T-cell (primary cell): Measurements from ENCODE around the gene DHX57. TPM values are rescaled to one million over a fixed set of nuclear protein-coding genes. Genes with fewer than 3 reads are reported as not detected.

Source experiments
- ATAC-seq, 4 experiments: fragments of 200-7000 bp in 3 of 4; fragments of 150-1000 bp in 1 of 4; cut with Tn5 transposase; replicated peaks in 1 of 4; 1 replicate in 3 of 4; 2 replicates in 1 of 4; pipeline ENCODE4 v1.10.0; 2021; ENCODE audit warnings: moderate library complexity in 3 of 4, mild to moderate bottlenecking in 2 of 4, moderate number of reproducible peaks in 1 of 4
- CTCF ChIA-PET, 2 donors: fragments of 300-600 bp; sonication (Branson Sonifier 250); formaldehyde crosslinking; loops; one replicate each; lab custom pipeline; 2022; ENCODE audit warnings: antibody characterized with exemption in 2 of 2; lab: Charles Lee
- POLR2A ChIA-PET, 2 donors: fragments of 300-600 bp; sonication (Branson Sonifier 250); formaldehyde crosslinking; loops; one replicate each; lab custom pipeline; 2022; ENCODE audit warnings: antibody characterized with exemption in 2 of 2; lab: Charles Lee
- DNase-seq, 35 experiments: peaks; one replicate each; pipeline versions ENCODE4 v3.0.0 to v3.0.0-alpha.2; 2013 to 2023
- H3K27ac ChIP-seq: one replicate; pipeline ENCODE4 v1.5.1; 2013; ENCODE audit warnings: low read length
- H3K27me3 ChIP-seq, 2 experiments: replicated peaks in 1 of 2; 1 replicate in 1 of 2; 2 replicates in 1 of 2; pipeline versions ENCODE4 v1.6.1 to v1.7.0; 2013; ENCODE audit warnings: low read length in 1 of 2, mixed read lengths in 1 of 2; ENCODE audit not compliant: control insufficient read depth in 2 of 2, insufficient read depth in 2 of 2; ENCODE audit errors: extremely low read depth in 1 of 2
- H3K36me3 ChIP-seq, 2 donors: 1 replicate in 1 of 2; 2 replicates in 1 of 2; pipeline versions ENCODE4 v1.6.1 to v1.7.0; 2013; ENCODE audit warnings: low read length in 1 of 2; ENCODE audit not compliant: control insufficient read depth in 2 of 2, insufficient read depth in 1 of 2; ENCODE audit errors: extremely low read depth in 1 of 2
- H3K4me1 ChIP-seq, 2 experiments: 1 replicate in 1 of 2; 2 replicates in 1 of 2; pipeline versions ENCODE4 v1.6.1 to v1.7.0; 2013; ENCODE audit warnings: low read length in 2 of 2, mixed read lengths in 1 of 2; ENCODE audit not compliant: insufficient read depth in 2 of 2, control insufficient read depth in 1 of 2; ENCODE audit errors: extremely low read depth in 1 of 2
- H3K4me3 ChIP-seq, 2 donors: 1 replicate in 1 of 2; 2 replicates in 1 of 2; pipeline versions ENCODE4 v1.5.1 to v1.7.0; 2013; ENCODE audit warnings: mild to moderate bottlenecking in 2 of 2, low read length in 1 of 2, moderate library complexity in 1 of 2; ENCODE audit not compliant: control insufficient read depth in 1 of 2; ENCODE audit errors: extremely low read depth in 1 of 2
- H3K9me3 ChIP-seq: 2 replicates; pipeline ENCODE4 v1.7.0; 2013
- H3K27ac Mint-ChIP-seq, 2 donors: one replicate each; pipeline ENCODE4 v1.8.0; 2020 to 2021; ENCODE audit warnings: mild to moderate bottlenecking in 2 of 2, mixed read lengths in 2 of 2
- H3K27me3 Mint-ChIP-seq, 2 donors: one replicate each; pipeline ENCODE4 v1.8.0; 2021 to 2022; ENCODE audit warnings: mixed read lengths in 2 of 2
- H3K36me3 Mint-ChIP-seq: one replicate; pipeline ENCODE4 v1.8.0; 2021; ENCODE audit warnings: mixed read lengths
- H3K4me1 Mint-ChIP-seq, 3 donors: one replicate each; pipeline ENCODE4 v1.8.0; 2020 to 2022; ENCODE audit warnings: mixed read lengths in 3 of 3, mild to moderate bottlenecking in 1 of 3
- H3K4me3 Mint-ChIP-seq, 3 donors: one replicate each; pipeline ENCODE4 v1.8.0; 2020 to 2022; ENCODE audit warnings: mild to moderate bottlenecking in 3 of 3, mixed read lengths in 3 of 3, moderate library complexity in 3 of 3
- H3K9me3 Mint-ChIP-seq, 3 donors: one replicate each; pipeline ENCODE4 v1.8.0; 2020 to 2022; ENCODE audit warnings: mixed read lengths in 3 of 3
- WGBS: methylation state at CpG from one replicate; pipeline ENCODE4 v1.1.5; 2013; ENCODE audit warnings: missing lambda C conversion rate; ENCODE audit not compliant: insufficient coverage; 5-methylcytosine and 5-hydroxymethylcytosine counted together
- total RNA-seq, 35 experiments: library from RNA in 6 of 35; stranded (reverse) in 6 of 35; fragments of 120-200 nt in 1 of 35; gene quantifications; one replicate each; pipeline versions ENCODE4 v1.2.1 to v1.2.4 and lab custom pipeline; 2013 to 2026

DHX57 gene
- total RNA-seq, 5 donors from 2014 or later (not counting 1 experiment from before 2014, with no cell fraction given), result 14.2 to 20.5 (median 16.0) TPM

GRCh38 chr2:38892819-38893218 lies 17.1 kb upstream of the DHX57 start:
- no peaks in the 10 kb centered on the region for H3K9me3 ChIP-seq
- Mint-ChIP-seq H3K9me3 (no peaks in the 10 kb centered on the region), H3K27ac (no peak overlapping the region), H3K4me3 (no peak overlapping the region), H3K4me1 (no peaks in the 10 kb centered on the region), H3K36me3 (no peaks in the 10 kb centered on the region), H3K27me3 (peaks cover 3 to 8% of the 10 kb centered on the region in 2 donors)
- no peaks in the 10 kb centered on the region for H3K4me1 ChIP-seq
- no peak overlapping the region for H3K4me3 ChIP-seq
- H3K27me3 ChIP-seq, result peaks cover 0 to 2% of the 10 kb centered on the region in 2 experiments
- POLR2A ChIA-PET, result interaction anchor here in 1 of 2 donors (0.5 kb wide), 1 partner anchor 258 kb away, joined by 7 read pairs; no protein-coding TSS in a partner anchor
- no peaks in the 10 kb centered on the region for H3K36me3 ChIP-seq
- ATAC-seq (no peak), DNase-seq (no peak)
- CTCF ChIA-PET, result no interaction called here
- no peak overlapping the region for H3K27ac ChIP-seq

DNA sequence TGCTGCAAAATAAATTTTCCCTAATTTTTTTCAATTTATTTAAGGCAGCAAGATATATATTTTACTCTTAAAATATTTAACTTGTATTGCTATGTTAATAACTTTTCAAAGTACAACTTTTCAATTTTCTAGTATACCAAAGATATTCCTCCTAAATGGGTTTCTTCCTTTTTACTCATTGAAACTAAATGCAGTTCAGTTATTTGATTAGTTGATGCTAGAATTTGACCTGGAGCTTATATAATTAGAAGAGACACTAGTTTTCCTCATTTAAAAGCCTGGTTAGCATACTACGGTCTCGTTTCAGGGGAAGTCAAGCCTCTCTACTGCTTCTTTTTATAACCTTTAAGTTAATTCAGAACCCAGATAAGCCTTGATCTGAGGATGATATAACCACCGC lies 13.8 kb upstream of the DHX57 start, which contains the start of gene ARHGEF33:
Gene ARHGEF33, plus strand, starts transcription at position 301 of the 400 bp plus-strand sequence. CDS start 29,573 bp downstream, outside the sequence.
- peaks cover 0 to 2% of the 10 kb centered on the region in 2 experiments for H3K27me3 ChIP-seq
- Mint-ChIP-seq H3K4me3 (no peak within 1 kb of the TSS), H3K9me3 (no peaks in the 10 kb centered on the region), H3K4me1 (no peaks in the 10 kb centered on the region), H3K36me3 (no peaks in the 10 kb centered on the region), H3K27me3 (peaks cover 0 to 3% of the 10 kb centered on the region in 2 donors), H3K27ac (no peak within 1 kb of the TSS)
- no peaks in the 10 kb centered on the region for H3K4me1 ChIP-seq
- ATAC-seq (no peak), DNase-seq (no peak)
- ChIA-PET POLR2A (no interaction called here), CTCF (no interaction called here)
- H3K27ac ChIP-seq, result no peak within 1 kb of the TSS
- H3K9me3 ChIP-seq, result no peaks in the 10 kb centered on the region
- WGBS, result no CpG with 5 or more reads among the region's 3 CpGs
- no peak within 1 kb of the TSS for H3K4me3 ChIP-seq
- no peaks in the 10 kb centered on the region for H3K36me3 ChIP-seq

GRCh38 chr2:38889045-38889444 lies 13.3 kb upstream of the DHX57 start:
- Mint-ChIP-seq H3K27me3 (peaks cover 0 to 3% of the 10 kb centered on the region in 2 donors), H3K4me3 (no peak overlapping the region), H3K4me1 (no peaks in the 10 kb centered on the region), H3K9me3 (no peaks in the 10 kb centered on the region), H3K36me3 (no peaks in the 10 kb centered on the region), H3K27ac (no peak overlapping the region)
- ChIA-PET POLR2A (no interaction called here), CTCF (no interaction called here)
- Histone ChIP-seq H3K27ac (no peak overlapping the region), H3K36me3 (no peaks in the 10 kb centered on the region), H3K9me3 (no peaks in the 10 kb centered on the region), H3K4me1 (no peaks in the 10 kb centered on the region), H3K27me3 (peaks cover 0 to 2% of the 10 kb centered on the region in 2 experiments), H3K4me3 (no peak overlapping the region)
- DNase-seq, result no peak
- ATAC-seq, result no peak

DNA sequence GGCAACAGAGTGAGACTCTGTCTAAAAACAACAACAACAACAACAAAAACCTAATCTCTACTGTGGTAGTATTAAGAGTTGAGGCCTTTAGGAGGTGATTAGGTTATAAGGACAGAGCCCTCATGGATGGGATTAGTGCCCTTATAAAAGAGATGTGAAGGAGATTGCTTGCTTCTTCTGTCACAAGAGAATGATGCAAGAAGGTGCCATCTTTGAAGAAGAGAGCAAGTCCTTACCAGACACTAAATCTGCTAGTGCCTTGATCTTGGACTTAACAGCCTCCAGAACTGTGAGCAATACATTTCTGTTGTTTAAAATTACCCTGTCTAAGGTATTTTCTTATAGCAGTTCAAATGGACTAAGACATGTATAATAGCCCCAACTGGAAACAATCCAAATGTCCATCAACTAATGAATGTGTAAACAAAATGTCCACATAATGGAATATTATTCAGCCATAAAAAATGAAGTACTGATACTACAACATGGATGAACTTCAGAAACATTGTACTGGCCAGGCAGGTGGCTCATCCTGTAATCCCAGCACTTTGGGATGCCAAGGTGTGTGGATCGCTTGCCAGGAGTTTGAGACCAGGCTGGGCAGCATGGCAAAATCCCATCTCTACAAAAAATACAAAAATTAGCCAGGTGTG lies 12.3 kb upstream of the DHX57 start:
- CTCF ChIA-PET, result no interaction called here
- no peak overlapping the region for H3K27ac Mint-ChIP-seq
- no peaks in the 10 kb centered on the region for H3K9me3 Mint-ChIP-seq
- Histone ChIP-seq H3K4me1 (no peaks in the 10 kb centered on the region), H3K36me3 (no peaks in the 10 kb centered on the region), H3K27me3 (peaks cover 0 to 2% of the 10 kb centered on the region in 2 experiments), H3K4me3 (no peak overlapping the region), H3K27ac (no peak overlapping the region), H3K9me3 (no peaks in the 10 kb centered on the region)
- WGBS, result 100% methylated on average over 1 of the region's 1 CpG
- POLR2A ChIA-PET, result no interaction called here
- no peaks in the 10 kb centered on the region for H3K36me3 Mint-ChIP-seq
- ATAC-seq (no peak), DNase-seq (no peak)
- H3K4me3 Mint-ChIP-seq, result no peak overlapping the region
- peaks cover 0 to 3% of the 10 kb centered on the region in 2 donors for H3K27me3 Mint-ChIP-seq
- H3K4me1 Mint-ChIP-seq, result no peaks in the 10 kb centered on the region

- Mint-ChIP-seq H3K36me3 (no peaks in the 10 kb centered on the region), H3K4me3 (no peak overlapping the region), H3K27me3 (peaks cover 0 to 3% of the 10 kb centered on the region in 2 donors), H3K9me3 (no peaks in the 10 kb centered on the region), H3K27ac (no peak overlapping the region), H3K4me1 (no peaks in the 10 kb centered on the region)
- POLR2A ChIA-PET, result no interaction called here
- ATAC-seq (no peak), DNase-seq (no peak)
- H3K4me3 ChIP-seq, result no peak overlapping the region
- CTCF ChIA-PET, result no interaction called here
- peaks cover 0 to 2% of the 10 kb centered on the region in 2 experiments for H3K27me3 ChIP-seq
- no peaks in the 10 kb centered on the region for H3K36me3 ChIP-seq
- H3K9me3 ChIP-seq, result no peaks in the 10 kb centered on the region
- H3K4me1 ChIP-seq, result no peaks in the 10 kb centered on the region
- 80% methylated on average over 1 of the region's 4 CpGs for WGBS
- H3K27ac ChIP-seq, result no peak overlapping the region
These were observed 11.6 kb upstream of the DHX57 start for GRCh38 chr2:38887347-38887746.

- no peak for DNase-seq
- H3K4me1 Mint-ChIP-seq, result no peaks in the 10 kb centered on the region
- no peak for ATAC-seq
- no peaks in the 10 kb centered on the region for H3K9me3 ChIP-seq
- peaks cover 0 to 2% of the 10 kb centered on the region in 2 experiments for H3K27me3 ChIP-seq
- H3K4me3 Mint-ChIP-seq, result no peak overlapping the region
- ChIA-PET CTCF (interaction anchor here in 1 of 2 donors (0.6 kb wide), 1 partner anchor 358 kb away, joined by 3 read pairs; the partner anchor contains the start of gene CDKL4), POLR2A (no interaction called here)
- no peak overlapping the region for H3K27ac ChIP-seq
- no peaks in the 10 kb centered on the region for H3K9me3 Mint-ChIP-seq
- no peaks in the 10 kb centered on the region for H3K4me1 ChIP-seq
- no peaks in the 10 kb centered on the region for H3K36me3 ChIP-seq
- H3K27me3 Mint-ChIP-seq, result peaks cover 0 to 3% of the 10 kb centered on the region in 2 donors
- no peak overlapping the region for H3K27ac Mint-ChIP-seq
- H3K4me3 ChIP-seq, result no peak overlapping the region
- peaks cover 2% of the 10 kb centered on the region for H3K36me3 Mint-ChIP-seq
These were observed 10.3 kb upstream of the DHX57 start for GRCh38 chr2:38886063-38886462.
